ENCODE measurements around the gene ACSS3. TPM values are rescaled to one million over a fixed set of nuclear protein-coding genes. Genes with fewer than 3 reads are reported as not detected.
"Not testable (repeated sequence)": the region's sequence is repeated elsewhere in the genome, so short reads cannot be mapped to it uniquely, and the experiment has no call there.

Gene ACSS3
- 4.1 TPM for total RNA-seq

GRCh38 chr12:81077686-81078441 lies at the start of gene ACSS3:
Gene ACSS3 (plus strand): TSS chr12:81078079. CDS start chr12:81078121, 42 bp downstream.
- DNase-seq (ENCODE audit: low spot score in 2 of 2) (no peak), FAIRE-seq (no peak)

- DNase-seq (ENCODE audit: low spot score in 2 of 2) = no peak
- no peak for FAIRE-seq
Observed at GRCh38 chr12:81034926-81035325, 43.0 kb upstream of the ACSS3 start.

- FAIRE-seq (no peak), DNase-seq (ENCODE audit: low spot score in 2 of 2) (no peak)
Observed at GRCh38 chr12:81039231-81039630, 38.6 kb upstream of the ACSS3 start.

GRCh38 chr12:81043979-81044740 lies 33.7 kb upstream of the ACSS3 start:
- no peak for FAIRE-seq

GRCh38 chr12:81064971-81065370 lies 12.9 kb upstream of the ACSS3 start:
- FAIRE-seq; DNase-seq (ENCODE audit: low spot score in 2 of 2): not testable (repeated sequence)

More at GRCh38 chr12:81043979-81044740, 33.7 kb upstream of the ACSS3 start:
- no peak for DNase-seq (ENCODE audit: low spot score in 2 of 2)

GRCh38 chr12:81070846-81071245 lies 7.0 kb upstream of the ACSS3 start:
- no peak for FAIRE-seq
- no peak for DNase-seq (ENCODE audit: low spot score in 2 of 2)

- DNase-seq (ENCODE audit: low spot score in 2 of 2) (no peak), FAIRE-seq (no peak)
Observed at GRCh38 chr12:81075539-81075938, 2.3 kb upstream of the ACSS3 start.

- FAIRE-seq (no peak), DNase-seq (ENCODE audit: low spot score in 2 of 2) (no peak)
Observed at GRCh38 chr12:81077329-81077685, 572 bp upstream of the ACSS3 start.

GRCh38 chr12:81078469-81079196 lies 754 bp downstream of the ACSS3 start:
- FAIRE-seq (no peak), DNase-seq (ENCODE audit: low spot score in 2 of 2) (no peak)

GRCh38 chr12:81079280-81080076 lies 1.6 kb downstream of the ACSS3 start:
- no peak for DNase-seq (ENCODE audit: low spot score in 2 of 2)
- FAIRE-seq = no peak

- no peak for DNase-seq (ENCODE audit: low spot score in 2 of 2)
Observed at GRCh38 chr12:81080431-81080983, 2.6 kb downstream of the ACSS3 start.

GRCh38 chr12:81081726-81082125 lies 3.8 kb downstream of the ACSS3 start:
- DNase-seq (ENCODE audit: low spot score in 2 of 2) (no peak), FAIRE-seq (no peak)

More at GRCh38 chr12:81080431-81080983, 2.6 kb downstream of the ACSS3 start:
- no peak for FAIRE-seq

- FAIRE-seq (no peak), DNase-seq (ENCODE audit: low spot score in 2 of 2) (no peak)
Observed at GRCh38 chr12:81083018-81083417, 5.1 kb downstream of the ACSS3 start.

- FAIRE-seq = no peak
- no peak for DNase-seq (ENCODE audit: low spot score in 2 of 2)
Observed at GRCh38 chr12:81083906-81084513, 6.1 kb downstream of the ACSS3 start.

- no peak for DNase-seq (ENCODE audit: low spot score in 2 of 2)
- no peak for FAIRE-seq
Observed at GRCh38 chr12:81084811-81085350, 7.0 kb downstream of the ACSS3 start.

- FAIRE-seq (no peak), DNase-seq (ENCODE audit: low spot score in 2 of 2) (no peak)
Observed at GRCh38 chr12:81085832-81086231, 8.0 kb downstream of the ACSS3 start.

GRCh38 chr12:81086342-81086741 lies 8.5 kb downstream of the ACSS3 start:
- FAIRE-seq (no peak), DNase-seq (ENCODE audit: low spot score in 2 of 2) (no peak)

GRCh38 chr12:81088221-81088620 lies 10.3 kb downstream of the ACSS3 start:
- DNase-seq (ENCODE audit: low spot score in 2 of 2) (no peak), FAIRE-seq (no peak)

- DNase-seq (ENCODE audit: low spot score in 2 of 2) = no peak
- FAIRE-seq = no peak
Observed at GRCh38 chr12:81089412-81089811, 11.5 kb downstream of the ACSS3 start.

Data from frontal cortex (tissue), 4 donors.